CD14-positive monocyte (primary cell): ENCODE measurements around the gene SLC32A1. TPM values are rescaled to one million over a fixed set of nuclear protein-coding genes. Genes with fewer than 3 reads are reported as not detected.
A peak's percentile ranks its signal among the peaks of the same experiment; 100 is the strongest.

Experiments used
- DNase-seq, 3 donors: peaks; one replicate each; pipeline ENCODE4 v3.0.0-alpha.2; 2011 to 2022
- H2AFZ ChIP-seq: 2 replicates; pipeline ENCODE4 v1.6.0; 2012; ENCODE audit warnings: mild to moderate bottlenecking, low read depth, low read length, inconsistent platforms; ENCODE audit not compliant: insufficient read depth, poor library complexity, severe bottlenecking
- H3K27ac ChIP-seq, 2 donors: 1 replicate in 1 of 2; 2 replicates in 1 of 2; pipeline ENCODE4 v1.5.1; 2012 to 2013; ENCODE audit warnings: low read length in 2 of 2, control low read depth in 1 of 2, inconsistent platforms in 1 of 2, low read depth in 1 of 2, mild to moderate bottlenecking in 1 of 2
- H3K27me3 ChIP-seq, 2 donors: one replicate each; pipeline versions ENCODE4 v1.6.0 to v1.6.1; 2011 to 2013; ENCODE audit warnings: low read length in 2 of 2; ENCODE audit not compliant: control insufficient read depth in 2 of 2, insufficient read depth in 2 of 2
- H3K36me3 ChIP-seq, 2 donors: replicated peaks in 1 of 2; 1 replicate in 1 of 2; 2 replicates in 1 of 2; pipeline versions ENCODE4 v1.5.1 to v1.6.1; 2012 to 2013; ENCODE audit warnings: low read length in 2 of 2, control low read depth in 1 of 2, inconsistent platforms in 1 of 2, mild to moderate bottlenecking in 1 of 2; ENCODE audit not compliant: insufficient read depth in 2 of 2, control insufficient read depth in 1 of 2
- H3K4me1 ChIP-seq, 2 donors: 1 replicate in 1 of 2; 2 replicates in 1 of 2; pipeline versions ENCODE4 v1.5.1 to v1.6.1; 2012 to 2013; ENCODE audit warnings: low read length in 2 of 2, control low read depth in 1 of 2, inconsistent platforms in 1 of 2, mild to moderate bottlenecking in 1 of 2, moderate library complexity in 1 of 2; ENCODE audit not compliant: insufficient read depth in 2 of 2, control insufficient read depth in 1 of 2
- H3K4me2 ChIP-seq: replicated peaks from 2 replicates; pipeline ENCODE3; 2012; ENCODE audit warnings: low read length, moderate library complexity, mild to moderate bottlenecking; ENCODE audit not compliant: poor library complexity, severe bottlenecking; ENCODE audit errors: extremely low read depth
- H3K4me3 ChIP-seq, 3 experiments: fragments of 200-600 bp in 1 of 3; sonication (generic) in 1 of 3; replicated peaks in 1 of 3; 1 replicate in 2 of 3; 2 replicates in 1 of 3; pipeline ENCODE4 v1.5.1; 2011 to 2013; ENCODE audit warnings: low read length in 3 of 3, mild to moderate bottlenecking in 3 of 3, control low read depth in 2 of 3, low read depth in 2 of 3, inconsistent platforms in 1 of 3, moderate library complexity in 1 of 3
- H3K79me2 ChIP-seq: 2 replicates; pipeline ENCODE4 v1.6.0; 2012; ENCODE audit warnings: mild to moderate bottlenecking, control low read depth, inconsistent platforms, low read length, moderate library complexity; ENCODE audit not compliant: insufficient read depth
- H3K9ac ChIP-seq: 2 replicates; pipeline ENCODE4 v1.6.0; 2017; ENCODE audit warnings: low read length, mild to moderate bottlenecking; ENCODE audit not compliant: insufficient read depth, poor library complexity, severe bottlenecking
- H3K9me3 ChIP-seq, 2 donors: replicated peaks in 1 of 2; 1 replicate in 1 of 2; 2 replicates in 1 of 2; pipeline versions ENCODE4 v1.5.1 to v1.6.1; 2012 to 2013; ENCODE audit warnings: low read length in 2 of 2, control low read depth in 1 of 2; ENCODE audit not compliant: control insufficient read depth in 1 of 2, insufficient read depth in 1 of 2
- H4K20me1 ChIP-seq: 2 replicates; pipeline ENCODE4 v1.6.0; 2012; ENCODE audit warnings: mild to moderate bottlenecking, low read length, control low read depth, moderate library complexity; ENCODE audit not compliant: insufficient read depth
- H3K27ac Mint-ChIP-seq, 7 donors: one replicate each; pipeline ENCODE4 v1.8.0; 2020; ENCODE audit warnings: mild to moderate bottlenecking in 7 of 7, mixed read lengths in 7 of 7, moderate library complexity in 6 of 7, inconsistent platforms in 2 of 7
- H3K27me3 Mint-ChIP-seq, 3 donors: one replicate each; pipeline ENCODE4 v1.8.0; 2021 to 2022; ENCODE audit warnings: low read depth in 3 of 3, mild to moderate bottlenecking in 3 of 3, mixed read lengths in 3 of 3, moderate library complexity in 3 of 3, inconsistent platforms in 1 of 3
- H3K36me3 Mint-ChIP-seq, 2 donors: one replicate each; pipeline ENCODE4 v1.8.0; 2020; ENCODE audit warnings: mixed read lengths in 2 of 2, inconsistent platforms in 1 of 2, mild to moderate bottlenecking in 1 of 2
- H3K4me1 Mint-ChIP-seq: one replicate; pipeline ENCODE4 v1.8.0; 2020; ENCODE audit warnings: mild to moderate bottlenecking, mixed read lengths
- H3K4me3 Mint-ChIP-seq, 2 donors: one replicate each; pipeline ENCODE4 v1.8.0; 2020; ENCODE audit warnings: mild to moderate bottlenecking in 2 of 2, mixed read lengths in 2 of 2, moderate library complexity in 1 of 2
- H3K9me3 Mint-ChIP-seq, 7 donors: one replicate each; pipeline ENCODE4 v1.8.0; 2020 to 2022; ENCODE audit warnings: mixed read lengths in 7 of 7, mild to moderate bottlenecking in 6 of 7, moderate library complexity in 6 of 7, inconsistent platforms in 2 of 7
- WGBS: methylation state at CpG from one replicate; pipeline ENCODE4 v1.1.5; 2013; ENCODE audit warnings: missing lambda C conversion rate; ENCODE audit not compliant: insufficient coverage; 5-methylcytosine and 5-hydroxymethylcytosine counted together
- intact Hi-C, 2 donors: fragments of 100-400 bp; cut with micrococcal nuclease; formaldehyde crosslinking; loops; one replicate each; pipeline versions ENCODE4 v1.15.0 to v1.15.1; 2023
- polyA plus RNA-seq, 3 donors: library from polyadenylated mRNA; depleted of rRNA in 1 of 3; unstranded in 2 of 3; stranded (reverse) in 1 of 3; fragments of 300-500 nt in 2 of 3; fragments of >200 nt in 1 of 3; fragmentation: Illumina TruSeq in 2 of 3; gene quantifications; 1 replicate in 2 of 3; 2 replicates in 1 of 3; pipeline ENCODE4 v1.2.3, GENCODE V29; 2012 to 2021
- TF ChIP-seq, protein P1 (sequence below): fragments of 200-600 bp; IDR thresholded peaks from one replicate; pipeline ENCODE4 v1.8.0; 2022; ENCODE audit warnings: antibody characterized with exemption, mild to moderate bottlenecking

SLC32A1 gene
- polyA plus RNA-seq, 3 donors = not detected

- Histone ChIP-seq H3K4me3 (no peak overlapping the region), H3K36me3 (peaks cover 68 to 95% of the 10 kb centered on the region in 2 donors), H3K9ac (no peak overlapping the region), H2AFZ (no peak overlapping the region), H4K20me1 (no peaks in the 10 kb centered on the region), H3K79me2 (no peaks in the 10 kb centered on the region), H3K4me1 (peaks cover 4 to 14% of the 10 kb centered on the region in 2 donors), H3K4me2 (no peak overlapping the region), H3K27ac (no peak overlapping the region), H3K9me3 (no peaks in the 10 kb centered on the region), H3K27me3 (no peaks in the 10 kb centered on the region)
- Mint-ChIP-seq H3K4me3 (no peak overlapping the region), H3K4me1 (peaks cover 22% of the 10 kb centered on the region), H3K36me3 (peaks cover 90 to 91% of the 10 kb centered on the region in 2 donors), H3K27me3 (no peaks in the 10 kb centered on the region), H3K9me3 (no peaks in the 10 kb centered on the region), H3K27ac (no peak overlapping the region)
- TF ChIP-seq, protein P1, sequence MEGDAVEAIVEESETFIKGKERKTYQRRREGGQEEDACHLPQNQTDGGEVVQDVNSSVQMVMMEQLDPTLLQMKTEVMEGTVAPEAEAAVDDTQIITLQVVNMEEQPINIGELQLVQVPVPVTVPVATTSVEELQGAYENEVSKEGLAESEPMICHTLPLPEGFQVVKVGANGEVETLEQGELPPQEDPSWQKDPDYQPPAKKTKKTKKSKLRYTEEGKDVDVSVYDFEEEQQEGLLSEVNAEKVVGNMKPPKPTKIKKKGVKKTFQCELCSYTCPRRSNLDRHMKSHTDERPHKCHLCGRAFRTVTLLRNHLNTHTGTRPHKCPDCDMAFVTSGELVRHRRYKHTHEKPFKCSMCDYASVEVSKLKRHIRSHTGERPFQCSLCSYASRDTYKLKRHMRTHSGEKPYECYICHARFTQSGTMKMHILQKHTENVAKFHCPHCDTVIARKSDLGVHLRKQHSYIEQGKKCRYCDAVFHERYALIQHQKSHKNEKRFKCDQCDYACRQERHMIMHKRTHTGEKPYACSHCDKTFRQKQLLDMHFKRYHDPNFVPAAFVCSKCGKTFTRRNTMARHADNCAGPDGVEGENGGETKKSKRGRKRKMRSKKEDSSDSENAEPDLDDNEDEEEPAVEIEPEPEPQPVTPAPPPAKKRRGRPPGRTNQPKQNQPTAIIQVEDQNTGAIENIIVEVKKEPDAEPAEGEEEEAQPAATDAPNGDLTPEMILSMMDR = no peak
- DNase-seq = no peak
- intact Hi-C loops = no loop called here
- whole genome bisulfite sequencing = 100% methylated on average over 1 of the region's 1 CpG
These were observed 39.3 kb downstream of the SLC32A1 start for GRCh38 chr20:38763616-38764015.

DNA sequence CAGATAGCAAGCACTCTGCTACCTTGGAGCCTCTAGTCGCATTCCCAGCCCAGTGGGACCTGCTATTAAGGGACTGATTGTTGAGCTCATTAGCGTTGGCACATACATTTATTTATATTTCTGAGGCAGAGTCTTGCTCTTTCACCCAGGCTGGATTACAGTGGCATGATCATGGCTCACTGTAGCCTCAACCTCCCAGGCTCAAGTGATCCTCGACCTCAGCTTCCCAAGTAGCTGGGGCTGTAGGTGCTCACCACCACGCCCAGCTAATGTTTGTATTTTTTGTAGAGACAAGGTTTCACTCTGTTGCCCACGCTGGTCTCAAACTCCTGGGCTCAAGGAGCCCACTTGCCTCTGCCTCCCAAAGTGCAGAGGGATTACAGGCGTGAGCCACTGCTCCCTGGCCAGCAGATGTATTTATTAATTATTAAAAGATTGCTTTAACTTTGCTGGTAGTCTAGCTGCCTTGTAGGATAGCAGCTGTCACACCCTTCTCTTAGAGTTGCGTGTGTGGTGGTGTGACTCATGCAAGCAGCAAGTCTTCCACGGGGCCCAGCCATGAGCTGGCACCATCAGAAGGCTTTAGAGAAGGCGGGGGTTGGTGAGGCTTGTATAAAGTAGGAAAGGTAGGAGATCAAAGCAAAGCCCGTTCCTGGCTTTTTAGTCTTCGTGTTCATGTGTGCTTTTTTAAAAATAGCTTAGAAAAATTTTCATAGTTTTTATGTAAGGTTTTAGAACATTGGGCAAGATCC, 40.5 kb downstream of the SLC32A1 start:
- Histone ChIP-seq H3K9me3 (no peaks in the 10 kb centered on the region), H3K36me3 (peaks cover 67 to 95% of the 10 kb centered on the region in 2 donors), H3K4me2 (no peak overlapping the region), H3K27ac (no peak overlapping the region), H3K79me2 (no peaks in the 10 kb centered on the region), H3K4me1 (peaks cover 4 to 14% of the 10 kb centered on the region in 2 donors), H3K4me3 (no peak overlapping the region), H4K20me1 (no peaks in the 10 kb centered on the region), H3K9ac (no peak overlapping the region), H3K27me3 (no peaks in the 10 kb centered on the region), H2AFZ (no peak overlapping the region)
- Mint-ChIP-seq H3K9me3 (no peaks in the 10 kb centered on the region), H3K4me3 (no peak overlapping the region), H3K27ac (no peak overlapping the region), H3K36me3 (peaks cover 90 to 94% of the 10 kb centered on the region in 2 donors), H3K27me3 (no peaks in the 10 kb centered on the region), H3K4me1 (peaks cover 22% of the 10 kb centered on the region)
- WGBS = 96% methylated on average over 8 of the region's 11 CpGs
- DNase-seq = peak in 2 of 3 donors; percentile 12 to 31
- intact Hi-C loops = no loop called here
- TF ChIP-seq, protein P1 = no peak
